ENCODE data around the gene CBX5. TPM values are rescaled to one million over a fixed set of nuclear protein-coding genes. Genes with fewer than 3 reads are reported as not detected.

The CBX5 gene
- polyA plus RNA-seq, 1 of the 3 experiments (the other 2 are of a cell fraction), result 11.6 TPM

GRCh38 chr12:54208591-54208990 is 71.3 kb downstream of the CBX5 start:
- CTCF ChIA-PET, result interaction anchor here (0.6 to 7.9 kb wide), 29 partner anchors 7 to 1494 kb away, joined by 3 to 432 read pairs (median 7); partner anchors contain the start of genes HOXC10, HOXC4, HOXC5 and HOXC6
- Histone ChIP-seq H3K9me3 (no peaks in the 10 kb centered on the region), H3K4me3 (ENCODE audit: low read depth in 2 of 2, low read length in 1 of 2) (no peak overlapping the region), H3K27ac (ENCODE audit: low read depth in 2 of 2, low read length in 1 of 2) (no peak overlapping the region), H3K9me2 (no peaks in the 10 kb centered on the region), H2AFZ (ENCODE audit: low read depth) (no peak overlapping the region), H4K20me1 (ENCODE audit: insufficient read depth) (no peaks in the 10 kb centered on the region), H3K36me3 (replicated peaks in 1 of 2; ENCODE audit: control insufficient read depth in 1 of 2, insufficient read depth in 2 of 2, low read length in 1 of 2) (no peaks in the 10 kb centered on the region), H3K4me1 (ENCODE audit: control insufficient read depth in 1 of 2, insufficient read depth in 2 of 2, low read depth in 1 of 2, low read length in 1 of 2) (peaks cover 0 to 15% of the 10 kb centered on the region in 2 experiments; a peak in 1 of 4 replicates), H3F3A (replicated peaks; ENCODE audit: insufficient read depth) (peaks cover 3% of the 10 kb centered on the region), H3K4me2 (no peak overlapping the region), H3K27me3 (ENCODE audit: insufficient read depth) (peaks cover 16% of the 10 kb centered on the region; the same call in 1 of the 2 replicates), H3K9ac (no peak overlapping the region), H3K79me2 (ENCODE audit: insufficient read depth) (no peaks in the 10 kb centered on the region)
- TF ChIP-seq NFIC (IDR thresholded peaks at IDR 0.05; ENCODE audit: borderline replicate concordance) (no peak), USF1 (IDR thresholded peaks at IDR 0.05; ENCODE audit: borderline replicate concordance, low read depth) (no peak), EP300 (IDR thresholded peaks at IDR 0.05; ENCODE audit: borderline replicate concordance in 1 of 2, low read depth in 1 of 2, low read length in 1 of 2) (no peak), RCOR1 (IDR thresholded peaks at IDR 0.05; ENCODE audit: low read length) (no peak), NRF1 (IDR thresholded peaks at IDR 0.05; ENCODE audit: low read depth, low read length) (no peak), JUND (IDR thresholded peaks at IDR 0.05) (no peak), SMC3 (IDR thresholded peaks at IDR 0.05; ENCODE audit: low read depth, low read length) (no peak), PBX3 (IDR thresholded peaks at IDR 0.05) (no peak), FOXJ3 (CRISPR knock-in tag; IDR thresholded peaks at IDR 0.05) (no peak), ELF1 (IDR thresholded peaks at IDR 0.05) (no peak), RFX5 (IDR thresholded peaks at IDR 0.05; ENCODE audit: low read length) (no peak), MEF2A (IDR thresholded peaks at IDR 0.05; ENCODE audit: borderline replicate concordance, low read depth) (no peak), TCF12 (IDR thresholded peaks at IDR 0.05) (no peak), IRF3 (IDR thresholded peaks at IDR 0.05; ENCODE audit: low read depth, low read length) (no peak)
- POLR2A ChIA-PET, result no interaction called here
- no peak for DNase-seq
- WGBS (ENCODE audit: low lambda C conversion rate), result 32% methylated on average over 3 of the region's 7 CpGs

DNA sequence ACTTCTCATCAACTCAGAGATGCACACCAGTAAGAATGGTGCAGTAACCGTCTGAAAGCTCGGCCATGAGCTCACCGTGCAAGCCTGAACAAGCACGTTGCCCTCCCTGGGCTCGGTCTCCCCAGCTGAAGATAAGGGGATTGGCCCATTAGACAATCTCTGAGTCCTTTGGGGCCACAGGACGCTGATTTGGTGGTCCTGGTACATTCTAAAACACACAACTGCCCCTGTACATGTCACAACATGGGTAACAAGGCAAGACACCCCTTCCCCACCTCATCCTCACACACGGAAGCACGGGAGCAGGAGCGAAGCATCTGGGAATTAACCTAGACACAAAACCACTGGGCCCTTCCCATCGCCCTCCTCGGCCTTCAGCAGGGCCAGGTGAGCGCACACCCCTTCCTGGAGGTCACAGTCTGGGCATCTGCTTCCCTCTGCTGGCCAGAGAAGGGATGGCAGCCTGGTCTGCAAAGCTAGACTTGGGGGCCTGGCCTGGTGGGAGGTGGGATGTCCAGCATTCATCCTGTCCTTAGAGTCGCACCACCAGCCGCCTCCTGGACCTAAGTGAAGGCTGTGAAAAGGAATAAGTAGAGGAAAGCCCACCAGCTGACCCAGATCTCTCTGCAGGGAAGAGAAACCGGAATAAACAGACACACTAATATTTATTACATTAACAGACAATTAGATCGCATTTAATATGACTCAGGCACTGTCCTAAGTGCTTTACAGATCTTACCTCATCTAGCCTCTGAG is 72.2 kb downstream of the CBX5 start:
- no peaks in the 10 kb centered on the region for H3K36me3 ChIP-seq (replicated peaks in 1 of 2; ENCODE audit: control insufficient read depth in 1 of 2, insufficient read depth in 2 of 2, low read length in 1 of 2)
- no peak overlapping the region for H3K4me2 ChIP-seq
- peak; percentile 81 for DNase-seq
- peaks cover 3% of the 10 kb centered on the region for H3F3A ChIP-seq (replicated peaks; ENCODE audit: insufficient read depth)
- H3K9ac ChIP-seq, result no peak overlapping the region
- CTCF ChIA-PET, result interaction anchor here (0.6 to 7.9 kb wide), 51 partner anchors 8 to 1493 kb away, joined by 3 to 432 read pairs (median 5); partner anchors contain the start of genes HOXC10, HOXC11, HOXC12 and HOXC4
- WGBS (ENCODE audit: low lambda C conversion rate), result 29% methylated on average over 16 of the region's 16 CpGs
- peak; percentile 86 for TF ChIP-seq RAD21 (IDR thresholded peaks at IDR 0.05; ENCODE audit: low read length)
- no peak for TF ChIP-seq TCF12 (IDR thresholded peaks at IDR 0.05)
- TF ChIP-seq, protein P1, sequence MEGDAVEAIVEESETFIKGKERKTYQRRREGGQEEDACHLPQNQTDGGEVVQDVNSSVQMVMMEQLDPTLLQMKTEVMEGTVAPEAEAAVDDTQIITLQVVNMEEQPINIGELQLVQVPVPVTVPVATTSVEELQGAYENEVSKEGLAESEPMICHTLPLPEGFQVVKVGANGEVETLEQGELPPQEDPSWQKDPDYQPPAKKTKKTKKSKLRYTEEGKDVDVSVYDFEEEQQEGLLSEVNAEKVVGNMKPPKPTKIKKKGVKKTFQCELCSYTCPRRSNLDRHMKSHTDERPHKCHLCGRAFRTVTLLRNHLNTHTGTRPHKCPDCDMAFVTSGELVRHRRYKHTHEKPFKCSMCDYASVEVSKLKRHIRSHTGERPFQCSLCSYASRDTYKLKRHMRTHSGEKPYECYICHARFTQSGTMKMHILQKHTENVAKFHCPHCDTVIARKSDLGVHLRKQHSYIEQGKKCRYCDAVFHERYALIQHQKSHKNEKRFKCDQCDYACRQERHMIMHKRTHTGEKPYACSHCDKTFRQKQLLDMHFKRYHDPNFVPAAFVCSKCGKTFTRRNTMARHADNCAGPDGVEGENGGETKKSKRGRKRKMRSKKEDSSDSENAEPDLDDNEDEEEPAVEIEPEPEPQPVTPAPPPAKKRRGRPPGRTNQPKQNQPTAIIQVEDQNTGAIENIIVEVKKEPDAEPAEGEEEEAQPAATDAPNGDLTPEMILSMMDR (IDR thresholded peaks at IDR 0.05), result peak; percentile 90
- TF ChIP-seq SMC3 (IDR thresholded peaks at IDR 0.05; ENCODE audit: low read depth, low read length), result peak; percentile 92
- H3K9me3 ChIP-seq, result no peaks in the 10 kb centered on the region
- no peaks in the 10 kb centered on the region for H4K20me1 ChIP-seq (ENCODE audit: insufficient read depth)
- H3K27me3 ChIP-seq (ENCODE audit: insufficient read depth), result peaks cover 16% of the 10 kb centered on the region; the same call in 1 of the 2 replicates
- H3K4me3 ChIP-seq (ENCODE audit: low read depth in 2 of 2, low read length in 1 of 2), result no peak overlapping the region
- H3K27ac ChIP-seq (ENCODE audit: low read depth in 2 of 2, low read length in 1 of 2), result no peak overlapping the region; a peak in 1 of 4 replicates
- no peak overlapping the region for H2AFZ ChIP-seq (ENCODE audit: low read depth)
- POLR2A ChIA-PET, result interaction anchor here (1.0 kb wide), 1 partner anchor 208 kb away, joined by 5 read pairs; the partner anchor contains the start of gene HOXC9
- no peaks in the 10 kb centered on the region for H3K79me2 ChIP-seq (ENCODE audit: insufficient read depth)
- H3K9me2 ChIP-seq, result no peaks in the 10 kb centered on the region
- peaks cover 0 to 15% of the 10 kb centered on the region in 2 experiments; a peak in 1 of 4 replicates for H3K4me1 ChIP-seq (ENCODE audit: control insufficient read depth in 1 of 2, insufficient read depth in 2 of 2, low read depth in 1 of 2, low read length in 1 of 2)

Data from SK-N-SH (cell line).